SJSA1 (cell line): ENCODE data around the gene SLC18A3. TPM values are rescaled to one million over a fixed set of nuclear protein-coding genes. Genes with fewer than 3 reads are reported as not detected.

Source experiments
- DNase-seq, 2 experiments: peaks; one replicate each; pipeline ENCODE4 v3.0.0-alpha.2; 2015 to 2020; ENCODE audit warnings: low spot score in 2 of 2, low read depth in 1 of 2
- H3K27ac ChIP-seq: fragments of 250-450 bp; sonication (Bioruptor Pico); 2 replicates; pipeline ENCODE4 v1.5.1; 2020; ENCODE audit warnings: mild to moderate bottlenecking, moderate library complexity
- H3K27me3 ChIP-seq: fragments of 250-450 bp; sonication (Bioruptor Pico); replicated peaks from 2 replicates; pipeline ENCODE4 v1.5.1; 2020; ENCODE audit warnings: mild to moderate bottlenecking, moderate library complexity
- H3K36me3 ChIP-seq: fragments of 250-450 bp; sonication (Bioruptor Pico); 2 replicates; pipeline ENCODE4 v1.5.1; 2020; ENCODE audit warnings: mild to moderate bottlenecking
- H3K4me1 ChIP-seq: fragments of 250-450 bp; sonication (Bioruptor Pico); replicated peaks from 2 replicates; pipeline ENCODE4 v1.6.1; 2021; ENCODE audit warnings: mild to moderate bottlenecking
- H3K4me3 ChIP-seq: fragments of 250-450 bp; sonication (Bioruptor Pico); 2 replicates; pipeline ENCODE4 v1.5.1; 2020; ENCODE audit warnings: mild to moderate bottlenecking
- H3K9me3 ChIP-seq: fragments of 250-450 bp; sonication (Bioruptor Pico); replicated peaks from 2 replicates; pipeline ENCODE4 v1.5.1; 2020; ENCODE audit warnings: mild to moderate bottlenecking
- total RNA-seq: library from RNA; depleted of rRNA; stranded (reverse); fragments of >200 nt; shearing (Covaris generic); gene quantifications from 2 replicates; pipeline ENCODE4 v1.2.3, GENCODE V29; 2014

Gene SLC18A3
- total RNA-seq, 1 experiment from 2014 or later, result not detected

DNA sequence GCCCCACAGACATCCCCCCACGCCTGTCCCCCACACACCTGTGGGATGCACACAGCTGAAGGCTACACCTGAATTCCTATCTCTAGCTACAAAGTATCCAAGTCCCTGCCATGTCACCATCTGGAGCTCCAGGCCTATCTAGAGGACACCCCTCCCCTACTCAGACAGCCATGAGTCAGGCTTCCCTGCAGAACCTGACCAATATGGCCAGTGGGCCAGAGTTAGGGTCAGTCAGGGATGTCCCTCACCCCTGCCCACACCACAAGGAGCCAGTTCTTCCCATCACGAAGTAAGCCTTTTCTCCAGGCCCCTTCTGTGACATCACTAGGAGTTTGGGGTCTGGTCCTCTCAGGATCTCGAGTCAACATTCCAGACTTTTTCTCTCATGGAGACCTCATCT, 10.6 kb upstream of the SLC18A3 start:
- H3K4me3 ChIP-seq, result no peak overlapping the region
- H3K9me3 ChIP-seq, result no peaks in the 10 kb centered on the region

DNA sequence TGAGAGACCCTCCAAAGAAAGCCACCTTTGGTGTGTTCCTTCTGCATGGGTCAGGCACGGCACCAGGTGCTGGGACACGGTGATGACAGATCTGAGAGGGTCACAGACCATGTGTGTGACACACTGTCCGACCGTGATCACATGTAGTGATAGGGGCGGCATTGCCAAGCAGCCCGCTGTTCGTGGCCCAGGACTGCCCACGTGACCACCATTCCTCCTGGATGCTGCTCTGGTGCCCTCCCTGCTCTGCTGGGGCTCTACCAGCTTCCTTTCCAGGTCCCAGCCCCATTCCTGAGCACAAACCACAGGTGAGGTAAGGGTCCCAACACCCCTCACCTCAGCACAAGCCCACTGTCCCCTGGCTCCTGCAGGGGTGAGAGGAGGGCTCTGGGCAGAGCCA, 10.1 kb upstream of the SLC18A3 start:
- no peak for DNase-seq
- H3K4me3 ChIP-seq, result no peak overlapping the region
- H3K27ac ChIP-seq, result no peak overlapping the region
- no peaks in the 10 kb centered on the region for H3K36me3 ChIP-seq
- no peaks in the 10 kb centered on the region for H3K9me3 ChIP-seq
- no peaks in the 10 kb centered on the region for H3K4me1 ChIP-seq
- no peaks in the 10 kb centered on the region; the same call in 1 of the 2 replicates for H3K27me3 ChIP-seq

More for the DNA sequence above, 10.6 kb upstream of the SLC18A3 start:
- H3K27ac ChIP-seq, result no peak overlapping the region
- H3K4me1 ChIP-seq, result no peaks in the 10 kb centered on the region
- H3K27me3 ChIP-seq, result no peaks in the 10 kb centered on the region; the same call in 1 of the 2 replicates
- no peak for DNase-seq
- no peaks in the 10 kb centered on the region for H3K36me3 ChIP-seq

DNA sequence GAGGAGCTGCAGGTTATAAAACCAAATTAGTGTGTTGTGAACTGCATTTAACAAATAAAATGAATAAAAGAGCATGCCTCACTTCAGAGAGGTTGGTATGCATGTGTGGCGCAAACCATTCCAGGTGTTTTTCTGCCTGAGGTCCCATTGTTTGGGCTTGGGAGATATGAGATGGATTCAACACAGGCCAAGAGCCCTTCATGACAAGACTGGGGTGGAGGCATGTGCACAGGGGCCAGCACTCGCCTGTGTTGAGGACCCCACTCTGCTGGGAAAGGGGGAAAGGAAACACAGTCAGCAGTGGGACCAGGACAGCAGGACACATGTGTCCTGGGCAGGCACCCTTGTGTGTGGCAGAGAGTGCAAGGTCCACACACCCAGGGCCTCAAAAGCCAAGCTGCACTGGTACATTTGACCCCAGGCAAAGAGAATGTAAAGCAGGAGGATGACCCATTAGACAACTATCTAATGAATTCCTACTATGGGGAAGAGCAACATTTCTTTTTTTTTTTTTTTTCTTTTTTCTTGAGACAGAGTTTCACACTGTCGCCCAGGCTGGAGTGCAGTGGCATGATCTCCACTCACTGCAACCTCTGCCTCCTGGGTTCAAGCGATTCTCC, 9.2 kb upstream of the SLC18A3 start:
- Histone ChIP-seq H3K36me3 (no peaks in the 10 kb centered on the region), H3K4me3 (no peak overlapping the region), H3K4me1 (no peaks in the 10 kb centered on the region), H3K9me3 (no peaks in the 10 kb centered on the region), H3K27ac (no peak overlapping the region), H3K27me3 (no peaks in the 10 kb centered on the region; the same call in 1 of the 2 replicates)
- DNase-seq, result no peak

DNA sequence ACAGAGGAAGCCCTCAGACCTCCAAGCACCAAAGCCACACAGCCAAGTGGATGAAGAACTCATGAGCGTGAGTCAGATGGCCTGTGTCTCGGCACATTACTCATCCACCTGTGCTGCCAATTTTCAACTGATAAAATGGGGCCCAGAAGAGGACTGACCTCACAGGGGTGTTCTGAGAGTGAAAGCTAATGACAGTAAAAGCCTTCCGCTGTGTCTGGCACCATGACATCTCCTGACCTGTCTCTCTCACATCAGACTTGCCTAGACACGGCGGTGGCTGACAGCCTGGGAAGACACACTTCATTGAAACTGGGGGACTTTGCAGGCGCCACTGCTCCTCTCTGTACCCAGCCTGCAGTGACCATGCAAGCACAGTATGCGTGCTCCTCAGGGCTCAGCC, 8.3 kb upstream of the SLC18A3 start:
- H3K27me3 ChIP-seq, result no peaks in the 10 kb centered on the region; the same call in 1 of the 2 replicates
- peak in 1 of 2 experiments; percentile 20 for DNase-seq
- no peaks in the 10 kb centered on the region for H3K4me1 ChIP-seq

DNA sequence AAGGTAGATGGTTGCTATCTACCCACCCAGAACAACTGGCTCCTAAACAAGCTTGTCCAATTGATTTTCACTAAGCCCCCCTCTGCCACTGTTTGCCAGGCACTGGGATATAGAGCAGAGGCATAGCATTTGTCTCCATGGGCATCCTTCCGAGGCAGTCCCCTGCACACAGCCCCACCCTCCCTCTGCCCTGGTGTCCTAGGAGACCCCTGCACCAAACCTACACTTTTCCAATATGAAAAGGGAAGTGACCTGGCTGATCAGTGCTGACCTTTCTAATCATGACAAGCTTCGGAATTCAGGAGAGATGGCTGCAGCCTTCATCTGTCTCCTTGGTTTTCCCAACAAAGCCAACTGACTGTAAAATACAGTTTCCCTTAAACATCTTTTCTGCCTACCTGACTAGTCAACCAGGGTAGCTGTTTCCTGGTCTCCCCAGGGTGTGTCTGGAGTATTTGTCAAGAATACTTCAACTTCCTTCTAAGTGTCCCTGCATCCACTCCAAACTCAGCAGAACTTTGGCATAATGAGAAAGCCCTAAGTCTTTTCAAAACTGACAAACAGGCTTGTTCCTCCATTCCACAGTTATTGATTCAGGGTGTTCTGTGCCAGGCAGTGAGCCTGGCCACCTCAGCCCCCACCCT, 7.6 kb upstream of the SLC18A3 start:
- Histone ChIP-seq H3K4me1 (no peaks in the 10 kb centered on the region), H3K4me3 (no peak overlapping the region), H3K36me3 (no peaks in the 10 kb centered on the region), H3K27ac (no peak overlapping the region), H3K27me3 (no peaks in the 10 kb centered on the region; the same call in 1 of the 2 replicates), H3K9me3 (no peaks in the 10 kb centered on the region)
- no peak for DNase-seq

More for the DNA sequence above, 8.3 kb upstream of the SLC18A3 start:
- no peaks in the 10 kb centered on the region for H3K9me3 ChIP-seq
- no peak overlapping the region for H3K27ac ChIP-seq
- no peak overlapping the region for H3K4me3 ChIP-seq
- no peaks in the 10 kb centered on the region for H3K36me3 ChIP-seq

DNA sequence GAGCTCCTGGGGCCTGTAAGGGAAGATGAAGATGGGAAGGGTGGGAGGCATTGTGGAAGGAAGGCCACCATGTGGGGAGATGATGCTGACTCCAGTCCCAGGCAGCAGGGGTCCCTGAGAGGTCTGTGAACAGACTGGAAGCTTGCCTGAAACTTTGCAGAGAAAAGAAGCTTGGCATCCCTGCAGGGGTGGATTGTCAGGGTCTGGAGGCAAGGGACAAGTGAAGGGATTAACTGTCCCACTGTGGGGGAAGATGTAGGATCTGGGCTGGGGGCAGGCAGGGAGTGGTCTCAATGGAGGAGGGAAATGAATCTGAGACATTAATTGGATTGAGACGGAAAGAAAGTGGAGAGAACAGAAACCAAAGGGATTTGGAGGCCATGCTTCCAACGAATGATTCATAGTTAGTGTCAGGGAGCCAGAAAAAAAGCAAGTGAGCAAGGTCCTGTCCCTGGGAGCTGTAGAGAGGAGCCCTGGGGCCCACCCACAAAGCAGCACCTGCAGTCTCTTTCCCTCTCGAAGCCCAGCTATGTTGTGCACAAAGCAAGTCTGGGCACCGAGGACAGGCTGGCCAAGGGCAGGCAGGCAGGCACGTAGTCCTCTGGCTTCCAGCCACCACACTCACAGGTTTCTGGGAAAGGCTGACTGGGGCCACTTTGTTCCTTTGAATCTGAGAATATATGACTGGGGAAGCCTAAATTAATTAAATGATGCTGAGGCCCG, 4.7 kb upstream of the SLC18A3 start:
- no peaks in the 10 kb centered on the region for H3K9me3 ChIP-seq

DNA sequence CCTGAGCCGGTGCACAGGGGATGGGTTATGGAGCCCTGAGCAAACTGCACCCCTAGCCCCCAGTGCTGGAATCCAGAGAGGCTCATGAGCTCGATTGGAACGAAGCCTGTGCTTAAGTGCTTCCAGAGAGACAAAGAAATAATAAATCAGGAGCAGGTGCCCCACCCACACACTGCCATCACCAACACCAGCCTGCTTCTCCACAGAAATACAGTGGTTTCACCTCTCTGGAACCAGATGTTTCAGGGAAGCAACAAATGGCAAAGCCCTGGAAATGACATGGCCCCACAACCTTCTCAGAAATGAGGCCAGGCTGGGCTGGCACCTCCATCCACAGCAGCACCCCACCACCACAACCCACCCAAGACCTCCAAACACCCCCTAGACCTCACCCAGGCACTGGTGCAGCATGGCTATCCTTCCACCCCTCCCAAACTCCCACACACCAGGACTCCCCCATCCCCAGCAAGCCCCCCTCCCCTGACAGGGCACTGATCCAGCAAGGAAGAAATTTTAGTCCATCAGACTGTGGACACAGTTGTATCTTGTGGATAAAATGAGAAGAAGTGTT, 4.1 kb upstream of the SLC18A3 start:
- DNase-seq, result peak in 1 of 2 experiments; percentile 35
- no peak overlapping the region for H3K27ac ChIP-seq
- peaks cover 27% of the 10 kb centered on the region for H3K27me3 ChIP-seq

More for the DNA sequence above, 4.7 kb upstream of the SLC18A3 start:
- Histone ChIP-seq H3K4me1 (0 out of 2 replicates have a peak, but pooled peaks cover under 1% of the 10 kb centered on the region), H3K27me3 (peaks cover 21% of the 10 kb centered on the region), H3K27ac (no peak overlapping the region), H3K4me3 (no peak overlapping the region), H3K36me3 (no peaks in the 10 kb centered on the region)
- DNase-seq, result peak in 1 of 2 experiments; percentile 26

DNA sequence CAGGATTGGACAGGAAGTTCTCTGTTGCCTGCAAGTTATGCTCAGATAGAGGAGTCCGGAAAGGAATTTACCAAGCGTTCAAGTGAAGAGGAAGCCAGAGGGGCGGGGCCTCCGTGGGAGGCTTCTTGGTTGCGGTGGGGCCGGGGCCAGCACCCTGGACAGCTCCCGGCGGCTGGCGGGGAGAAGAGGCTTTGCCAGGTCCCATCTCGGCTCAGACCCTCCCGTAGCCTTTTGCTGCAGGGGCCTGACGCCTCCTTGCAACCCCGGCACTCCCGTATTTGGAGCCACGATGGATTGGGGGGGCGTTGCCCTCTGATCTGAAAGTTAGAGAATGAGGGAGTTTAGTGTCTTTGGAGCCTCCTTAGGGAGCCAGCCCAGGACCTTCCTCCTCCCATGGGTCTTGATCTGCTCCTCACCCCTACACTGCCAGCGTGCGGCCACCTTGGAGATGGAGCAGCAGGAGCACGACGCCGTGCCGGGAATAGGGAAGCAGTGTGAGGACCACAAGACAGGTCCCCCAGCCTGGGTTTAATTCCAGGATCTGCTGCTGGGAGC, 3.1 kb upstream of the SLC18A3 start:
- H3K27me3 ChIP-seq, result peaks cover 38% of the 10 kb centered on the region
- H3K4me1 ChIP-seq, result 0 out of 2 replicates have a peak, but pooled peaks cover 3% of the 10 kb centered on the region
- DNase-seq, result peak; percentile 57 to 76
- peaks cover 11% of the 10 kb centered on the region for H3K9me3 ChIP-seq
- H3K36me3 ChIP-seq, result no peaks in the 10 kb centered on the region
- no peak overlapping the region for H3K27ac ChIP-seq
- H3K4me3 ChIP-seq, result no peak overlapping the region

More for the DNA sequence above, 4.1 kb upstream of the SLC18A3 start:
- Histone ChIP-seq H3K4me1 (0 out of 2 replicates have a peak, but pooled peaks cover 3% of the 10 kb centered on the region), H3K9me3 (peaks cover 4% of the 10 kb centered on the region), H3K4me3 (no peak overlapping the region), H3K36me3 (no peaks in the 10 kb centered on the region)

DNA sequence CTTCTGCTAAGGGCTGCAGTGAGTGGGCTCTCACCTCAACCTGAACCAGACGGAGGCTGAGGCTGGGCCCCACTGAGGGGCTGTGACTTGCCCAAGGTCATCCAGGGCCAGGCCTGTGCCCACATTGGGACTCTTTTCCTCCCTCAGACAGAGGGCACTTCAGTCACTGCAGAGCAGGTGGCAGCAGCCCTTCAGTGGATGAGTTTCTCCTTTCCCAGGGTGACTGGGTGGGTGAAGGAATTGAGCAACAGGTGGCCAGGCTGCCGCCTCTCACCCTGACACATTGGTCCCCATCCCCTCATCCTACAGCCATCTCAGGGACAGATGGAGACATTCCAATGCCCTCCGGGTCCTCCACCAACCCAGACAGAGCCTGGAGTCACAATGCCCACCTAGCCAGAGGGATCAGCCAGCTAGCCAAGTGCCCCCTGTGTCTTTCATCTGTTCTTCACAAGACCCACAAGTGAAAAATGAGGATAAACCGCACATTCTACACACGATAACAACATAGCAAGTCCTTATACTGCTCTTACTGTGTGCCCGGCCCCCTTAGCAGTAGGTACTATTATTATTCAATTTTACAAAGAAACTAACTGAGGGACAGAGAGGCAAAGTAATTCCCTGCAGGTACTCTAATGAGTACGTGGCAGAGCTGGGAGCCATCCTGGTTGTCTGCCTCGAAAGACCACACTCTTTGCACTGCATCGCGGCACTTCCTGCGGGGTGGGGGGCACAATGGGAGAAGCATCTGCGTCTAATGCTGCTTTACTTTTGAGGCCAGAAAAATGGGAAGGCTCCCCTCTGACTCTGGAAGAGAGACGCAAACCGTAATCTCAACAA, 1.7 kb upstream of the SLC18A3 start:
- H3K4me3 ChIP-seq, result no peak overlapping the region
- no peak overlapping the region for H3K27ac ChIP-seq
- H3K9me3 ChIP-seq, result peaks cover 11% of the 10 kb centered on the region
- peaks cover 51% of the 10 kb centered on the region for H3K27me3 ChIP-seq
- 0 out of 2 replicates have a peak, but pooled peaks cover 3% of the 10 kb centered on the region for H3K4me1 ChIP-seq
- no peaks in the 10 kb centered on the region for H3K36me3 ChIP-seq
- no peak for DNase-seq

DNA sequence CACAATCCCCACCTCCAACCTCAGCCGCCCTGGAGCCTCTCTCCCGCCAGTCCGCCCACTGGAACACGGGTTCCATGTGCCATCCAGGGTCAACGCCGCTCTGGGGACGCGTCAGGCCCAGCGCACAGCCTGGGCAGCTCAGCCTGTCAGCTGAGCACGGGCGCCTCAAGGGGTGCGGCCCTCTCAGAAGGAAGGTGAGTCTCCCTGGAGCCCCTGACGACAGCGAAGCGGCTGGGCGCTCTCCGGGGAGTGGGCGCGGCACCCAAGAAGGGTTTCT, 1.2 kb upstream of the SLC18A3 start:
- H3K9me3 ChIP-seq, result peaks cover 11% of the 10 kb centered on the region
- H3K36me3 ChIP-seq, result no peaks in the 10 kb centered on the region
- no peak overlapping the region for H3K27ac ChIP-seq
- peaks cover 56% of the 10 kb centered on the region for H3K27me3 ChIP-seq
- H3K4me3 ChIP-seq, result no peak overlapping the region
- H3K4me1 ChIP-seq, result 0 out of 2 replicates have a peak, but pooled peaks cover 3% of the 10 kb centered on the region
- DNase-seq, result no peak

DNA sequence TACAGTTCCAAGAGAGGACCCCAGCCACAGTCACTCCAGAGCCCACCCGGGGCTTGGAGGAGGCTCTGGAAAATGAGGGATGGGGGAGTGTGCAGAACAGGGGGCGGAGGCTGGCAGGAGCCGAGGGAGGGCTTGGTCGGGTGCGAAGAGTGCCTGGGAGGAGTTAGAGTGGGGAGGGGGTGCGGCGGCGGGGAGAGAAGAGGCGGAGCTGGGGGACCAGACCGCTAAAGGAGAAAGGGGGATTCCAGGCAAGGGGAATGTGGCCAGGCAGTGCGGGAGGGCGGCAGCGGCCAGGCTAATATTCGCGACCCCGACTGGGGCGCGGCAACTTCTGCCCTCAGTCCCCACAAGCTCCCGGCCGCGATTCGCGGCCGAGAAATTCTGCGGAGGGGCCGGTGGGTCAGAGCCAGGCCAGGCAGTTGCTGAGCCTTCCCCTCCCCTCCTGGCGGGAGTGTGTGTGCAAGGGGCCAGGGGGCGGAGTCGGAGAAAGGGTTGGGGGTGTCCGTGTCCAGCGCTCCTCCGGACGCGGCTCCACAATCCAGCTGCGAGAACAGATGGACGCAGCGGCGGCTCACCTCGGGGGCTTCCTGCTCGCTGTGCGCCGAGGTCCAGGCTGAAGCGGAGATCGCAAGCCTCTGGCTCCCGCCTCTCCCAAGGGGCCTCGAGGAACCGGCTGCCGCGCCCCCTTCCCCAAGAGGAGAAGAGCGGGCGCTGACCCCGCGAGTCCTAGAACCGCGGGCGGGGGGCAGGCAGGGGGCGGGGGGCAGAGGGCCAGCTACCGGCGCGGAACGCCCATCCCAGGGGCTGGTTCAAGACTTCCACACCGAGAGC, 612 bp upstream of the SLC18A3 start:
- Histone ChIP-seq H3K27me3 (peaks cover 58% of the 10 kb centered on the region), H3K27ac (no peak overlapping the region), H3K4me3 (no peak overlapping the region), H3K4me1 (0 out of 2 replicates have a peak, but pooled peaks cover 3% of the 10 kb centered on the region), H3K36me3 (no peaks in the 10 kb centered on the region), H3K9me3 (peaks cover 11% of the 10 kb centered on the region)
- DNase-seq, result no peak

DNA sequence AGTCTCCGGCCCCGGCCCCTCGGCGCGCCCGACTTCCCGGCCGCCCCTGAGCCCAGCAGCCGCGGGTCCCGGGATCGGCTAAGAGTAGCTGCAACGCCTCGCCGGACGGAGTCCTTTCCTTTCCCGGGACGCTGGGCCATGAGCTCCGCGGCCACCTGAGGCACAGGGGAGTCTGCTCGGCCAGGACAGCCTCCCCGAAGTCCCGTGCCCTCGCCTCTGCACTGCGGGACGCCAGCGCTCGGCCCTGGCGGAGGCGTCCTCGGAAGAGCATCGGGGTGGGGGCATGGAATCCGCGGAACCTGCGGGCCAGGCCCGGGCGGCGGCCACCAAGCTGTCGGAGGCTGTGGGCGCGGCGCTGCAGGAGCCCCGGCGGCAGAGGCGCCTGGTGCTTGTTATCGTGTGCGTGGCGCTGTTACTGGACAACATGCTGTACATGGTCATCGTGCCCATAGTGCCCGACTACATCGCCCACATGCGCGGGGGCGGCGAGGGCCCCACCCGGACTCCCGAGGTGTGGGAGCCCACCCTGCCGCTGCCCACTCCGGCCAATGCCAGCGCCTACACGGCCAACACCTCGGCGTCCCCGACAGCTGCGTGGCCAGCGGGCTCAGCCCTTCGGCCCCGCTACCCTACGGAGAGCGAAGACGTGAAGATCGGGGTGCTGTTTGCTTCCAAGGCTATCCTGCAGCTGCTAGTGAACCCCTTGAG, 502 bp downstream of the SLC18A3 start:
- no peak overlapping the region for H3K27ac ChIP-seq
- H3K4me1 ChIP-seq, result 0 out of 2 replicates have a peak, but pooled peaks cover 3% of the 10 kb centered on the region
- H3K9me3 ChIP-seq, result peaks cover 11% of the 10 kb centered on the region
- peaks cover 69% of the 10 kb centered on the region for H3K27me3 ChIP-seq
- no peak for DNase-seq
- H3K36me3 ChIP-seq, result no peaks in the 10 kb centered on the region
- H3K4me3 ChIP-seq, result no peak overlapping the region
